ENCODE measurements around the gene DSTYK.
"Not testable (repeated sequence)": the region's sequence is repeated elsewhere in the genome, so short reads cannot be mapped to it uniquely, and the experiment has no call there.

Gene DSTYK

DNA sequence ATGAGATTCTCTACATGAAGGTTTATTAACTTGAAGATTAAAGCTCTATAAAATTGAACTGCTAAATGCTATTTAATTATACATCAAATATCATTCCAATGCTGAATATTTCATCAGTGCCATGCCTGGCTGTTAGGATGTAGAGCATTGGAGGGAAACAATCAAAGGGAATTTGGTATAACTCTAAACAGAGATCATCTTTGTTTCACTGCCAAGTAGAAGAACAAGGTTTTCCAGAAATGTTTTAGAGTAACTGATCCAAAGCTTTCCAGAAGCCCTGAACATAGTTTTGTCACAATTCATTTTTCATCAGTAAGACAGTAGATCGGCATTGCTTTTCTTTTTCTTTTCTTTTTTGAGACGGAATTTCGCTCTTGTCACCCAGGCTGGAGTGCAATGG is 5.9 kb upstream of the DSTYK start:
- no peak for DNase-seq

DNA sequence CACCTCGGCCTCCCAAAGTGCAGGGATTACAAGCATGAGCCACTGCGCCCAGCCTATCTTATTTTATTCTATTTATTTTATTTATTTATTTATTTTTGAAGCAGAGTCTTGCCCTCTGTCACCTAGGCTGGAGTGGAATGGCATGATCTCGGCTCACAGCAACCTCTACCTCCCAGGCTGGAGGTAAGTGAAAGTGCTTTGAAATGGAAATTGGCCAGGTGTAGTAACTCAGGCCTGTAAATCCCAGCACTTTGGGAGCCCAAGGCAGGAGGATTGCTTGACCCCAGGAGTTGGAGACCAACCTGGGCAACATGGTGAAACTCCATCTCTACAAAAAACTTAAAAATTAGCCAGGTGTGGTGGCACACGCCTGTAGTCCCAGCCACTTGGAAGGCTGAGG is 5.1 kb upstream of the DSTYK start:
- DNase-seq: no peak

DNA sequence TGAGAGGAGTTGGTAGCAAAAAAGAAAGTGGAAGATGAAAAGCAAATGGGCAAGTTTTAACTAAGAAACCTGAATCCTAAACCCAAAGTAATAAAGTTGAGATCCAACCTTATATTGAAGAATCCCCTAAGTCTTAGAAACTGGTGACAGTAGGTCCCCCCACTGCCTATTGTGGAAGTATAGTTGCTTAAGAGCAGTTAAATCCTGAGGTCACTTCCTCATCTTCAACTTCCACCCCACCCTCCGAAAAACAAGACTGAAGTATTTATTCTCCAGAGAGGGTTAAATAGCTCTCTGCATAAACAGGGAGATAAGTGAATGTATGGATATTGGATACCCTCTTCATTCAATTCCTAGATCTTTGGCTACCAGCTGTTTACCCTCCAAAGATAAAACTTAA is 3.3 kb upstream of the DSTYK start:
- DNase-seq: no peak

DNA sequence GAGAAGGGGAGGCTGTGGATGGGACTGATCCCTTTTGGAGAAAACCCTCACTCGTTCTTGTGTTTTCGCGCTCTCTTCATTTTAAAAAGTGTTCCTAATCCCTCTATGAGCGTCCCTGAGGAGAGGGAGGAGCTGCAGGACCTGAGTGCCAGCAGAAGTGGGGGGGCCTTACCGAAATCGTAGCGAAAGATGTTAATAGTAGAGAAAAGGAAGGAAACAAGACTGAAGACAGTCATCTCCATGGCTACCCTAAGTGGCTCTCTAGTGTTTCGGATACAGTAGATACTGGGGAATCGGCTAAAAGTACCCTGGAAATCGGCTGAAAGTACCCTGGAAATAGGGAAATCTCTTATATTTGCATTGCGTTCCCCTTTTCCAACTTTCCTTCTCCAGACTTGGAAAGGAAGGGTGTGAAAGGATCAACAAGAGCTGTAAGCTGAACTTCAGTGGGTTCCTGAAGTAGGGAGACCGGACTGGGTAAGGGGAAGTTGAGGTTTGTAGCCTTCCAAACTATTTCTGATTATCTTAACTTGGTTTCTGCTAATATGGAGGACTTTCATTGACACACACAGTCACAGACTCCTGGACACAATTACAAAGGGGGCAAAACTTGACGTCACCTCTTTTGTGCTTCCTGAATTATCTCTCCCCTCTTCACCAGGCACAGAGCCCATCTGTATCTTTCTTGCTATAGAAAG is 486 bp upstream of the DSTYK start:
- DNase-seq: no peak

DNA sequence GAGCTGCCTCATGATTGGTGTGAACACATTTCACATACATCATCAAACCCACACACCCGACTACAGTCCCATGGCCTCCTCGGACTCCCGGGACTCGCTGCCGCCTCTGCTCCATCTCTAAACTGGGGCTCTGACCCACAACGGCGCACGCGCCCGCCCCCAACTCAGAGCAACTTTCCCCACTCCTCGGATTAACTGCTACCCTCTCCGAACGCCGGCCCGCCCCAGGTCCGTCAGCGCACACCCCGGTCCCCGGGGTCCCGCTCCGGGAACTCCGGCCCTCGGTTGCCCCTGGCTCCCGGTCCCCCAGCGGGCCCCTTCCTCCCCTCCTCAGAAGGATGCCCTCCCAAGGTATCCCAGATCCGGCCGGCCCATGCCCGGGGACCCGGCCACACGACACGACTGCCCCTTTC is 740 bp downstream of the DSTYK start:
- DNase-seq: no peak

DNA sequence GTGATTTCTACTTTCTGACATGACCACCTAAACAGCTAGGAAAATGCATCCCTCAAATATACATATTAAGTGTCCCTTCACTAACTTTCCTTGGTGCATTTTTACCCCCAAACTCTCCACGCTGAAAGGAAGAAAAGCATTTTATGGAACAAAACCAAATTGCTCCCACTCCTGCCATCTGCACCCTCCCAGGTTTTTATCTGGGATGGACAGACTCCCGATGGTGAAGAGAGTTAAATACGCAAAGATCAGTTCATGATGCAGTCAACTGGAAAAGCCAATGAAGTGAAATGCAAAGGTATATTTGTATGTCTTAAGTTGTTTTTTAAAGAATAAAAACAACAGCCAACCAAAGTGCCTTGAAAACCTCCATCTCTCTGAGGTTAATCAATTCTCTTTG is 2.7 kb downstream of the DSTYK start:
- no peak for DNase-seq

DNA sequence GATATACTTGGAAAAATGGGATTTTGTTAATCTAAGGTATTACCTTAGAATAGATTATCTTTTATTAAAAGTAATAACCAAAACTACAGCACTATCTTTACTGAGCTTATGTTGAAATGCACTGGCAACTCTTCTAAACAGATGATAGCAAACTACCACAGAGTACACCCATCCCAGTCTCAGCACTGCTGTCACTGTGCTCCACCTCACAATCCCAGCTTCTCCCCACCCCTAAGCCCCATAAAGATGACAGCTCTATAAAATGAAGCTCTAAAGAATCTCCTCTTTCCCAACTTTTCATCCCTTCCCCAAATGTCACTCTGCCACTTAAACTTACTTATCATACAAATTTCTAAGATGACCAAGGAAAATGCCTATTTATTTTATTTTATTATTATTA is 6.4 kb downstream of the DSTYK start:
- no peak for DNase-seq

DNA sequence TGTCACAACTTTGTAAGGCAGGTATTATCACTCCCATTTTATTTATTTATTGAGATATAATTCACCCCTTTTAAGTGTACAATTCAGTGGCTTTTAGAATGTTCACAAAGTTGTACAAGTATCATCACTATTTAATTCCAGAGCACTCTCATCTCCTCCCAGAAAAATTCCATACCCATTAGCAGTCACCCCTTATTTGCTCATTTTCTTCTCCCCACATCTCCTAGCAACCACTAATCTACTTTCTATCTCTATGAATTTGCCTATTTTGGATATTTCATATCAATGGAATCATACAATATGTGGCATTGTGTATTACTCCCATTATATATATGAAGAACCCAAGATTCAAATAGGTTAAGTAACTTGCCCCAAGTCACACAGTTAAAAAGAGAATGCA is 7.0 kb downstream of the DSTYK start:
- no peak for DNase-seq

DNA sequence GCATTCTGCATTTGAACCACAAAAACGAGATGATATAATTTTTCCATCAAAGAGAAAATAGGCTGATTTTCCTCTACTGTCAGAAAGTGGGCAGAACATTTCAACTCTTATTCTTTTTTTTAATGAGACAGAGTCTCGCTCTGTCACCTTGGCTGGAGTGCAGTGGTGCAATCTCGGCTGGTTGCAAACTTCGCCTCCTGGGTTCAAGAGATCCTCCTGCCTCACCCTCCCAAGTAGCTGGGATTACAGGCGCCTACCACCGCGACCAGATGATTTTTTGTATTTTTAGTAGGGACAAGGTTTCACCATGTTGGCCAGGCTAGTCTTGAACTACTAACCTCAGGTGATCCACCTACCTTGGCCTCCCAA is 11.6 kb downstream of the DSTYK start:
- no peak for DNase-seq

DNA sequence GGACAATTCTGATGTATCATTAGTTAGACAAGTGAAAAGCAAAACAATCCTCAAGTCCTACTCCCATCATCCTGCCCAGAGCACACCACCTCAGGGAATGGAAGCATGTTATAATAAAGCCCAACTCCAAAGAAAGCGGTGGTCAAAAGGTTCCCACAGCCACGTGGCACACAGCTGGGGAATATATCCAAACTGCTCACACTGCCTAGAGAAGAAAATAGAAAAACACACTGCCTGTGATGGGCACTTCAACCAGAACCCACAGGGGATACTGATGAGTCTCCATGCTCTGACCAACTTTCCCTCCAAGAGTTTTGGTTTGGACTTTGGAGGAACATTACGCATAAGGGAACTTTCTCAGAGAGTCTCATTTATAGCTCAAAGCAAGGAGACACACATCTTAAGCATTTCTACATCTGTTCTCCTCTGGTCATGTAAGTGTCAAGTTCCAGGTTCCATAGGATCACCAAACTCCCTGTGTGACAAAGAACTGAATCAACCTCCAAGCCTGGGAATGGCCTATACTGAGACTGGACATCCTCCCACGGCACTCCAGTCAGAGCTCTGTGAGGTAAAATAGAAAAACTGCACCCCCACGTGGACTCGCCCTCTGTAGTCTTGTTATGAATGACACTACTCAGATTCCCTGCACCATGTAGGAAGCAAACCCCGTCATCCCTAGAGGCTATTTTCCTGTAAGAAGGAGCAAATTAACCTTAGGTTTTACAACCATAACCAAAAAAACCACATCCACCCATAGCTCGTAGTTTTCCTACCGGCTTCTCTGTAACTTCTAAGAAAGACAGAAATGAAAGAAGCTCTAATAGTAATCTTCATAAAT is 12.2 kb downstream of the DSTYK start:
- DNase-seq: no peak

DNA sequence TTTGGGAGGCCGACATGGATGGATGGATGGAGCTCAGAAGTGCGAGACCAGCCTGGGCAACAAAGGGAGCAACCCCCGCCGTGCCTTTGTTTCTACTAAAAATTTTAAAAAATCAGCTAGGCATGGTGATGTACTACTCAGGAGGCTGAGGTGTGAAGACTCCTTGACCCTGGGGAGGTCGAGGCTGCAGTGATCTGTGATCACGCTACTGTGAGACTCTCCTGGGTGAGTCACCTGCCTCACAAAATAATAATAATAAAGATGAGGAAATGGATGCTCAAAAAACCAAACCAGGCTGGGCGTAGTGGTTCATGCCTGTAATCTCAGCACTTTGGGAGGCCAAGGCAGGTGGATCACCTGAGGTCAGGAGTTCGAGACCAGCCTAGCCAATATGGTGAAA is 19.2 kb downstream of the DSTYK start:
- DNase-seq: no peak

DNA sequence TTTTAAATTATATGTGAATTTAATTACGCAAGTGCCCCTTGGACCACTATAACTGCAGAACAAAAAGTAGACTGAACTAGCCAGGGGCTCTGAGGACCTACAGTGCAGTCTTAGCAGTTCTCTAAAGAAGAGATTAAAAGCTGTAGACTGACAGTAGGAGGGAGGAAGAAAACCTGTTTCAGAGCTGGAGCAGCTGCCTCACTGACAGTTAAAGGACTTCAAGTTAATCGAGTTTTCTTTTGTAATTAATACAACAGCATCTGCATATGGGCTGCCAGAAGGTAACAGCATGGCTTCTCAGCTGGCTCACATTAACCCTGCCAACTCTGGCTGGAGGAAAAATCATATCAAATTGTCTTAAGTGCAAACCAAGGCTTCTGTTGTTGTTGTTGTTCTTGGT is 19.9 kb downstream of the DSTYK start:
- no peak for DNase-seq

DNA sequence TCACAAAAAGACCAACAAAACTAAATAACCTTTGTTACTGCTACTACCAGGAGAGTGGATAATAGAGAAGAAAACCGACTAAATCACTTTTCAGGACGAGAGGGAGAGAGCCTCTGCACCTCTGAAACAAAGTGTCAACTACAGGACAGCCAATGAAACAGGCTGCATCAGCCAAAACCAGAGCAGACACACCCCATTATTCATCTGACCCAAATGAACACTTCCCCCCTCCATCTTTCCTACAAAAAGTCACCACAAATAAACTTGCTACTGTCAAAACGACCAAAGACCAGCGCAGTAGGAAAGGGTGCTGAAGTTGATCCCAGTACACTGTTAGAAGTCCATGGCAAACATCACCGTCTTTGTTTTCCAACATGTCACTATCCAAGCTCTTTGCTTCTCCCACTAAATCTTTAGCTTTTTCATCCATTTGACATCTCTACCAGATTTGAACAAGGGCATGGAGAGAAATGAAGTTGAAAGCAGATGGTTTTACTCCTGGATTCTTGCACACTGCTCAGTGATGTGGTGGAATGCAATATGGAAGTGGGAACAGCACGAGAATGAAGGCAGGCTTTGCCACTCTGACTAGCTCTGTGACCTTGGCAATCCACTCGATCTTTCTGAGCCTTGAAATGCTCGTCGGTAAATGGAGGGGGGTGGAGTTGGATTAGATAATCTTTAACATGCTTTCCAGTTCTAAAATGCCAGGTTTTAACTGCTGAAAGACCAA is 20.5 kb downstream of the DSTYK start:
- DNase-seq: no peak

DNA sequence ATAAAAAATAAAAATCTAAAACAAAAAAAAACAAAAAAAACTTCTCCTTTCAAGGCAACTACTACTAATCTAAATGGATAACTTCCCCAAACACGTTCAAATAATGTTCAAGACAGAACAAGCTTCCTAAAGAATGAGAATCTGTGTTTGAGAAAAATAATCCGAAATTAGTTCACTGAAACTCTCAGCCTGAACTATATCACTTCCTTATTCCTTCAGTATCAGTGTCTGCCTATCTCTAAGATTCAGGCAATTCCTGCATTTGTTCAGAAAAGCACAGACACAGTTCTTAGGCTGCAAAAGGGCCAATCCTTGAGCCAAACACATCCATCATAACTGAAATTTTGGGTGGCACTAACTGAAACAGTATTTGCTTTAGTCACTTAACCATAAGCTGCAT is 22.4 kb downstream of the DSTYK start:
- no peak for DNase-seq

DNA sequence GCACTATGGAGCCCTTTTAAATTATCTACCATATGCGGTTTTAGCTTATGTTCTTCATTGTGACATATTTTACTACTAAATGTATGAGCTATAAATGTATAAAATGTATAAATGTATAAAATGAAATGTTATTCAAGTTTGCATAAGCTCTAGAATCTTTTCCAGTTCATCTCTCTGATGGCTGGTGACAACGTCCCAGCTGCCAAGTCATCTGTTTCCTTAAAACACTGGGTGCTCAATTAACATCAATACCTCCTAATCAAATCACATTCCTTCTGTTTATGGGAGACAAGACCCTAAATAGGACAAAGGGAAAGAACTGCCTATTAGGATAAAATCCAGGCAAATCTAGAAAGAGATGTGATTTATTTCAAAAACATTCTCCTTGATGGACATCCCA is 22.9 kb downstream of the DSTYK start:
- no peak for DNase-seq

DNA sequence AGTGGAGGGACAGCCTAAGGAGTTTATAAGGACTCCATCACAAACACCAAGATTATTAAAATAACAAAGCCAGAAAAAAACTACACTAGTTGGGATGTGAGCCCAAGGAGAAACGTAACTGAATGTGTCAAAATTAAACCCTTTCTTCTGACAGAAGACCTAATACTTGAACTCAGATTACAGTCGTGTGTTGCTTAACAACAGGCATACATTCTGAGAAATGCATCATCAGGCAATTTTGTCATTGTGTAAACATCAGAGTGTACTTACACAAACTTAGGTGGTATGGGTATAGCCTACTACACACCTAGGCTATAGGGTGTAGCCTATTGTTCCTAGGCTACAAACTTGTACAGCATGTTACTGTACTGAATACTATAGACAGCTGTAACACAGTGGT is 23.4 kb downstream of the DSTYK start:
- no peak for DNase-seq

DNA sequence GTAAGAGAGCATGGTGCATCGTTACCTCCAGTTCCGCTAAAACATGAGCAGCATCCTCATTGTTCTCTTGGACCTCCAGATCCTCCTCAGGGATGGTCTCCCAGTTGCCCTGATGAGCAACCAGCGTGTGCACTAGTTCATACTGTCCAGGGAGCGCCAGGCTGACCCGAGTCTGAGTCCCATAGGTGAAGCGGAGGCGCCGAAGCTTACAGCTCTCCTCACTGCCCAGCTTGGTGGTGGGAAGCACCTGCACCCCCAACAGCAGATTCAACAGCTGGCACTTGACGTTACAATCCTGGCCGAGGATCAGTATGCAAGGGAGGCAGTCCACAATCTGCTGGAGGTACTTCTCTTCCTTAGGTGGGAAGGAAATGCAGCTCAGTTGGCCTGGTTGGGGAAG is 24.1 kb downstream of the DSTYK start:
- DNase-seq: no peak

DNA sequence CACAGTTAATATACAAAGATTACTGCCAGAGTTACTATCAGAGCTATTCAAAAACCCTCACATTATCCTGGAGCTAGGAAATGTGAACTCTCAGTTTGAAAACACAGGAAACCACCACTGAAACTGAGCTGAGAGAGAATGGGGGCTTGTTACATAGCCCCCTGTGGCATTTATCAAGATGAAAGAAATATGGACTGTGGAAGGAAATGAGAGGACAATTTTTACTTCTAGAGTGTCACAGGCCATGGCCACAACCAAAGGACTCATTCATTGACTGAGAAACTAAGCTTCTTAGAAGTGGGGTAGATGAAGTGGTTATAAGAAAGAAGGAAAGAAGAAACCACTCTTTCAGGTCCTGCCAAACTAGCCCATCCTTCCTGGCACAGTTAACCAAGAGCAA is 25.3 kb downstream of the DSTYK start:
- DNase-seq: no peak

DNA sequence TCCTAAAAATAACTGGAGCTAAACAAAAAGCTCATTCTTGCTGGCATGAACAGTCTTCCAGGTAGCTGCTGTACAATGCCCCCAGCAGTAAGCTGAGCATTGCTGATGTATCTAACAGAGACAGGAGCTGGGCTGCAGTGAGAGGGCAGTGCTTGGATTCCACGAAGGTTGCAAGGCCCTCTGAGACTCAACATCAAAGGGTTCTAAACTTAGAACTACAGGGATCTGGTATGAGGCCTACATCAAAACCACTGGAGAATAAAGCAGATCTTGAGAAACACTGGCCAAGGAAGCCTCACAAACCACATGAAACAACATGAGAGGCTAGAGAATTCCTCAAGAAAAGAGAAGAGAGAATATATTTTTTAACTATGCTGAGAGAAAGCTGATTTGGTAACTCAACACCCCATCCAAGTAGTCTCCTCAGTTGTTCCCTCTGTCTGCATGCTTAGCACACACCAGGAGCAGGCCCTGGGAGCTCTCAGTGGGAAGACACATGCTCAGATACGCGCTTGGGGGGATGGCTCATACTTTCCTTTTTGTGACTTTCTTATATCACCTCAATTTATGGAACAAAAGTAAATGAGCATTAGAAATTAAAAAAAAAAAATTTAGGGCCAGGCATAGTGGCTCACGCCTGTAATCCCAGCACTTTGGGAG is 27.7 kb downstream of the DSTYK start:
- DNase-seq: no peak

DNA sequence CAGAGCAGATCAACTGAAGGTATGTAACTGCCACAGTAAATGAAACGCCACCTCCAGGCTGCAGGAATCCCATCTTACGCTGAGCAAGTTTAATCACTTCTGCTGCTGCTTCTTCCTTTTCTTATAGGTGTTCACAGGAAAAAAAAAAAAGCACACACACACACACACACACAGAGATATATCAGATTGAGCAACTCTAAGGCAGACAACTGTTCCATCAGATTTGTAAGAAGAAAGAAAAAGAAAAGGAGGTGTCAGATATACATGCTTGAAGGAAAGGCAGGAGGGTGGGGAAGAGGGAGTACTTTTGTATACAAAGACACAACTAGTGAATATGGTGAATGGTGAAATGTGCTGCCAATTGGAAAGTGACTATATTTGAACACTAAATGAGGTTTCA is 28.6 kb downstream of the DSTYK start:
- DNase-seq: no peak

DNA sequence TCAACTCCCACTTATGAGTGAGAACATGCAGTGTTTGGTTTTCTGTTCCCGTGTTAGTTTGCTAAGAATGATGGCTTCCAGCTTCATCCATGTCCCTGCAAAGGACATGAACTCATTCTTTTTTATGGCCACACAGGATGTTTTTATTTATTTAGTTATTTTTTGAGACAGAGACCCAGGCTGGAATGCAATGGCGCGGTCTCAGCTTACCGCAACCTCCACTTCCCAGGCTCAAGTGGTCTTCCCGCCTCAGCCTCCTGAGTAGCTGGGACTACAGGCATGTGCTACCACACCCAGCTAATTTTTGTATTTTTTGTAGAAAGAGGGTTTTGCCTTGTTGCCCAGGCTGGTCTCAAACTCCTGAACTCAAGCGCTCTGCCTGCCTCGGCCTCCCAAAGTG is 31.2 kb downstream of the DSTYK start:
- DNase-seq: not testable (repeated sequence)

DNA sequence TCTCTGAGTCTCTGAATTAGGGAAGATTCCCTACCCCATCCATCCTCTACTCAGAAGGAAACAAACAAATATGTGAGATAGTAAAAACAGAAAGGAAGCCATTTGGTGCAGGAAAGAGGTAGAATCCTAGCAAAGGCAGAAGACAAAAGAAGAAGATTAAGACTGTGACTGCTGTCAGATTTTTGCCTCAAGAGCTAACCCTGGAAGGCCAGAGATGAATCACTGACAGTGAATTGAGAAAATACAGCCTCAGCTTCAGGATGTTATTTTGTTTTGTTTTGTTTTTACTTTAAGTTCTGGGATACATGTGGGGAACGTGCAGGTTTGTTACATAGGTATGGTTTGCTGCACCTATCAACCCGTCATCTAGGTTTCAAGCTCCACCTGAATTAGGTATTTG is 31.7 kb downstream of the DSTYK start:
- no peak for DNase-seq

DNA sequence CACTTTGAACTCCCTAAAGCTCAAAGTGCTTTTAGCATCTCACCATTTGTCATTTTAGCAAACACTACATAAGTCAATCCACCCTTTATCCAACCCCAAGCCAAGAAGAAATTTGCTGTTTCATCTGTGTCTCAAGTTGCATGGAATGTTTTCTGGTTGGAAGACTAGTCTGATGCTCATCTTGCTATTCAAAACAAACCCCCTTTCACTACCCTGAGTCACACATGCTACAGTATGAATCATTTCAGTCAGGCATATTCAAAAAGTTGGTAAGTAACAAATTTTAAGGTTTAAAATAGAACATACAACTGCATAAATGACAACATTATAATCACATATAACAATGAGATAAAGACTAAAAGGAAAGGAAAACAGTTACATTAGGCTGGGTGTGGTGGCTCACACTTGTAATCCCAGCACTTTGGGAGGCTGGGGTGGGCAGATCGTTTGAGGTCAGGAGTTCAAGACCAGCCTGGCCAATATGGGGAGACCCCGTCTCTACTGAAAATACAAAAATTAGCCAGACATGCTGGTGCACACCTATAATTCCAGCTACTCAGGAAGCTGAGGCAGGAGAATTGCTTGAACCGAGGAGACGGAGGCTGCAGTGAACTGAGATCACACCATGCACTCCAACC is 38.7 kb downstream of the DSTYK start:
- DNase-seq: no peak
